NCI-H524 treated with DMSO at 0.1 percent for 48 hours (cell line): ENCODE data around the gene KCNH4.
"Not testable (repeated sequence)": the region's sequence is repeated elsewhere in the genome, so short reads cannot be mapped to it uniquely, and the experiment has no call there.

Source experiments
- DNase-seq: peaks from one replicate; lab custom pipeline; 2025; lab: John Stamatoyannopoulos, UW

Gene KCNH4

DNA sequence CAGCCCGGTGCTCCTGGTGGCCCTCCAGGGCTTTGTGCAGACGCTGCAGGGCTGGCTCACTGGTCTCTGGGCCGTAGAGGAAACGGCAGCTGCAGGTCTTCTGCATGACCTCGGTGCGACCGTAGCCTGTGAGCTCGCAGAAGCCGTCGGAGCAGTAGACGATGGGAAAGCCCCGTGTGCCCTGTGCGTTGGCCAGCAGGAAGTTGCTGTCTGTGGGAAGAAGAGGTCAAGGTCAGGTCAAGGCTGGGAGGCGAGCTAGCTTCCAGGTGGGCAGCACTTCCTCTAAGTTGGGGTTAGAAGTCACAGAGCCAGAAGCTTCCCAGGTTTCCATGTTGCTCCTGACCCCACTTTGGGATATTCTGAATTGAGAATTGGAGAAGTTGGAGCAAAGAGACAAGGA is 2.1 kb downstream of the KCNH4 start:
- no peak for DNase-seq

GRCh38 chr17:42177684-42178083 is 3.3 kb downstream of the KCNH4 start:
- no peak for DNase-seq

- DNase-seq, result no peak
These were observed 6.7 kb downstream of the KCNH4 start for GRCh38 chr17:42174126-42174783.

GRCh38 chr17:42171831-42172230 is 9.1 kb downstream of the KCNH4 start:
- DNase-seq, result no peak

DNA sequence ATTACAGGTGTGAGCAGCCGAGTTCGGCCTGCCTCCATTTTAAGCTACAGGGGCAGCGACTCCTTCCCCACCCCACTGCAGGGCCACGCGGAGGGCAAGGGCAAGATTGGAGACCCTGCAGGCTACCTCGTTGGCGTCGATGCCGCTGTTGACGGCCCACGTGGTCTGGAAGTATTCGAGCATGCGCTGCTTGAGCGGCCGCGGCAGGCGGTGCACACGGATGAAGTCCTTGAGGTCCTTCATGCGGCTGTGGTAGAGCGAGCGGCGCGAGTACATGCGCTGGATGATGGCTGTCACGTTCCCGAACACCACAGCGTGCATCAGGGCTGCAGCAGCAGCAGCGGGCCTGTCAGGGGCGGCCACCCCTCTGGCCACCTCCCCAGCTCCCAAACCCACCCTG is 11.6 kb downstream of the KCNH4 start:
- no peak for DNase-seq

- DNase-seq, result no peak
These were observed 13.1 kb downstream of the KCNH4 start for GRCh38 chr17:42167807-42168206.

DNA sequence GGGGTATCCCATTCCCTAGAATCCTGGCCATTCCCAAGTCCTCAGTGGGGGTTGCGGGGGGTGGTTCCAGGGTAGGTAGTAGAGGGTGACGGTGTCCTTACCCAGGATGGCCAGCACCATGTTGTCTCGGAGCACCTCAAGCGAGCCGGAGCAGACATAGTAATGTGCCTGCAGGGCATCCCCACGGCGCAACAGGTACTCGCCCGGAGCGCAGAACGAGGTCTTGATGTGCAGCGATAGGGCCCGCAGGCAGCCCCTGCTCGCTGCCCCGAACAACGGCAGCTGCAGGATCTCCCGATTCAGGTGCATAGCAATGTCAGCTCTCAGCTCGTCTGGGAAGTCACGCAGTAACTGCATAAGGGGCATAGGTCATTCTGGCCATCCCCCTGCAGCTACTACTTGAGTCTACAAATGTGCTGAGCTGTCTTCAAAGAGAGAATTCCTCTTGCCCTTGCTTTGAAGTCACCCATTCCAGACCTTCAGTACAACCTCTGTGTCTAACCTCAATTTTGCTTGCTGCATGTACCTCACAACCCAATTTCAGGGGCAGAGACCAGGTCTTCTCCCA is 14.7 kb downstream of the KCNH4 start:
- no peak for DNase-seq

GRCh38 chr17:42165751-42166150 is 15.2 kb downstream of the KCNH4 start:
- DNase-seq, result no peak

- no peak for DNase-seq
These were observed 17.1 kb downstream of the KCNH4 start for GRCh38 chr17:42163696-42164407.

- DNase-seq, result no peak
These were observed 17.8 kb downstream of the KCNH4 start for GRCh38 chr17:42163113-42163512.

DNA sequence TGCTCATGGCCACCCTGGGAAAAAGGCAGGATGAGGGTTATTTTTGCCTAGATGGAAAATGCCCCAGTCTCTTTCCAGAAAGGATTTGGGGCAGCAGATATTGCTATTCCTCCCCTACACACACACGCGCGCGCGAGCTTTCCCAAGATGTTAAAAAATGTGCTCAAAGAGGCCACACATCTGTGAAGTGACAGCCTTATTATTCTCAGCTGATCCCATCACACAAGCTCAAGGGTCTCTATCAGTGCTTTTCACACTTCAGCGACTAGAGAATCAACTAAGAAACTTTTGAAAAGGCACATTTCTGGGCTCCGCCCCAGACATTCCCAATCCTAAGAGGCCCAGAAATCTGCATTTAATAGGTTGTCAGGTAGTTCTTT is 20.4 kb downstream of the KCNH4 start:
- no peak for DNase-seq

DNA sequence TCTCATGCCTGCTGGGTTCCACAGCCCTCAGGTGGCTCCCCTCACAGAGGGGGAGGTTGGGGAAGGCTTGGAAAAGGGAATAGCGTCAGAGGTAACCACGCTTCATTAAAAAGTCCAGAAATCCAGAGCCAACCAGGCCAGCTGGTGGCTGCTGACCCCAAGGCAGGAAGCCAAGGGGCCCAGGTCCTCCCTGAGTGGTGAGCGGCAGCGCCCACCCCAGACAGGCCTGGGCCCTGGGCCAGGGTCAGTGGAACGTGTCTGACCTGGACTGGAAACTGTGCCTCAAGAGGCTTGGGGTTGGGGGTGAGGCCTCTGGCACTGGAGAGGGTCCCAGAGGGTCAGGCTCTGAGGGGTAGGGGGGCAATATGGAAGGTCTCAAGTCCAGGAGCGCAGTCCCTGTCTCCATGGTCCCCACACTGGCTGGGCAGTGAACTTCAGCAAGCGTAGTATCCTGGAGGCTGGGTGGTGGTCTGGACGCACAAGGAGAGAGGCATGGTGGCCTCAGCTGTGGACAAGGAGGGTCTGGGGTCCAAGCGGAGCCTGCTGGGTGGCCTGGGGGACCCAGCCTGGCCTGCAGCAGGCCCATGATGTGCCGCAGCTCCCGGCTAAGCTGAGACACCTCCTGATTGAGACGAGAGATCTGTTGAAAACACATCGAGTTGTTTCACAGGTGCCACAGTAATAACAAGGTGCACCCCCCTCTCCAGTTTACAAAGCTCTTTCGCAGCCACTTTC is 21.0 kb downstream of the KCNH4 start:
- DNase-seq, result no peak

DNA sequence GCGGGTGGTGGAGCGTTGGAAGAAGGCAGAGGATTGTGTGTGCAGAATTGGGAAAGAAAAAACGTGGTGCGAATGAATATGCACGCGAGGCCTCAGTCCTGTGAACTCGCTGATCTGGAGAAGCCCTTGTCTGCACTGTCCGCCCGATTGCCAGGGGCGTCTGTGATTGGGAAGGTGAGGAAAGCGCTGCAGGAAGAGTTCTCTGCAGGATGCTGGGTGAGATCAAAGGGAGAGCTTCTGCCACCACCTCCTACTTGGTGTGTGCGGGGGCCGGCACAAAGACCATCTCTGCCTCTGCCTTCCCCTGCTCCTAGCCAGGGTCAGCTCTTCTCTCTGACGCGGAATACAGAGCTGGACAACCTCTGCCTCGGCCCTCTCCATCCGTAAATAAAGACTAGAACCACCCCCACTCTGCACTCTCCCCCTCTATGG is 25.3 kb downstream of the KCNH4 start:
- no peak for DNase-seq

- no peak for DNase-seq
These were observed 26.8 kb downstream of the KCNH4 start for GRCh38 chr17:42153919-42154742.

DNA sequence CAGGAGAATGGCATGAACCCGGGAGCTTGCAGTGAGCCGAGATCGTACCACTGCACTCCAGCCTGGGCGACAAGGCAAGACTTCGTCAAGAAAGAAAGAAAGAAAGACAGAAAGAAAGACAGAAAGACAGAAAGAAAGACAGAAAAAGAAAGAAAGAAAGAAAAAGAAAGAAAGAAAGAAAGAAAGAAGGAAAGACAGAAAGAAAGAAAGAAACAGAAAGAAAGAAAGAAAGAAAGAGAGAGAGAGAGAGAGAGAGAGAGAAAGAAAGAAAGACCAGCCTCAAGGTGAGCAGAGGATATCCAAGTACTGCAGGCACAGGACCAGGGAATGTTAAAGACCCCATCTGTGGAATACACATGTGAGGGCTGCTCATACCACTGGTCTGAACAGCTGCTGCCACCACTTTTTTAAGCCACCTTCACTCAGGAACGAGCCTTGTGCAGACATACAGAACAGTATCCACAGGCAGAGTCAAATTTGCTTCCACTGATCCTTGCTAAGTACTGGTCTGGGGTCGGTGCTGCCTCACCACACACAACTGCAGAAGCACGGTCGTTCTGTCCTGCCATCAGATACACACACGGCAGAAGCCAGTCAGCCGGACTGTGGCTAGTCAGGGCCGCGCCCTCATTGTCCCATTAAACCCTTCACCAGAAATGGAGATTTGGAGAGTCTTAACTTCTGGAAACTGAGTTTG is 33.9 kb downstream of the KCNH4 start:
- no peak for DNase-seq

- DNase-seq, result not testable (repeated sequence)
These were observed 37.8 kb downstream of the KCNH4 start for GRCh38 chr17:42143138-42143537.

DNA sequence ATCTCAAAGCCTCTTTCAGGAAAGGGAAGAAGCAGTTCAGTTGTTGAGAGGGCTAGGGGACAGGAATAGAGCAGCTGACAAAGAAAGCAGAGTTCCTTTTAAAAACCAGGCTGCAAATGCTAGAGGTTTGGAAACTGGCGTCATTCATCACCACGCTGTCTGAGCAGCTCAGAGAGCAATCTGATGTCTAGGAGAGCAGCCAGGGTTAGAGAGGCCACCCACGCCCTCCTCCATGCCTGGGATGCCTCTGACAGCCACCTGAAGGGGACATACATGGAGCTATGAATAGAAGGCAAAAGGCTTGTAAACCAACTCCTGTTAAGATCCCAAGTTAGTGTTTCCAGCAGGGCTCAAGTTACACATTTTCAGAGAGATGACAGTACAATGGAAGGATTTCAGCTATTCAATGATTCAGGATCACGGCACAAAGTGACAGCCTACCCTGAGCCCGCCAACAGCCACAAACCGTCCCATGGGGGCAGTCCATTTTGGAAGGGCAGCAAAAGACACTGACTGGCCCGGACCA is 38.5 kb downstream of the KCNH4 start:
- DNase-seq, result no peak

DNA sequence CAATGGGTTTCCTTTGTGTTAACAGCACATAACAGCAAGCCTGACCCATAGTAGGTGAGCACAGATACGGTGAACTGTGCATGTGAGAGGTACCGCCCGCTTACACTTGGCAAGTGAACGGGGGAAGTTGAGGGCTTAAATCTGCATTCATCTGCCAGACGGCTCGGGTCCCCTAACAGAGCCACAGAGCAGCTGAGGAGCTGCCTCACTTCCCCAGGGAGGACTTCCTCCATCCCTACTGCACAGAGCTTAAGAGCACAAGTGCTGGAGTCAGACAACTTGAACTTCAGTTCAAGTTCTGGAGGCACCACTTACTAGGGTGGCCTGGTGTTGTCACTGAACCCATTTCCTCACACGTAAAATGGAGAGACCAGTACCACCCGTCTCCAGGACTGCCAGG is 39.6 kb downstream of the KCNH4 start:
- DNase-seq, result no peak

DNA sequence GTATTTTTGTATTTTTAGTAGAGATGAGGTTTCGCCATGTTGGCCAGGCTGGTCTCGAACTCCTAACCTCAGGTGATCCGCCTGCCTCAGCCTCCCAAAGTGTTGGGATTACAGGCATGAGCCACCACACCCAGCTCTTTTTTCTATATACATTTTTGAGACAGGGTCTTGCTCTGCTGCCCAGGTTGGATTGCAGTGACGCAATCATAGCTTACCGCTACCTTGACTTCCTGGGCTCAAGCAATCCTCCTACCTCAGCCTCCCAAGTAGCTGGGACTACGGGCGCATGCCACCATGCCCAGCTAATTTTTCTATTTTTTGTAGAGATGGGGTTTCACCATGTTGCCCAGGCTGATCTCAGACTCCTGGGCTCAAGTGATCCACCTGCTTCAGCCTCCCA is 40.3 kb downstream of the KCNH4 start:
- not testable (repeated sequence) for DNase-seq

- peak; percentile 25 for DNase-seq
These were observed 42.0 kb downstream of the KCNH4 start for GRCh38 chr17:42138749-42139492.
